ENCODE measurements around the gene RPS6KA2.
"Not testable (repeated sequence)": the region's sequence is repeated elsewhere in the genome, so short reads cannot be mapped to it uniquely, and the experiment has no call there.

RPS6KA2 gene

DNA sequence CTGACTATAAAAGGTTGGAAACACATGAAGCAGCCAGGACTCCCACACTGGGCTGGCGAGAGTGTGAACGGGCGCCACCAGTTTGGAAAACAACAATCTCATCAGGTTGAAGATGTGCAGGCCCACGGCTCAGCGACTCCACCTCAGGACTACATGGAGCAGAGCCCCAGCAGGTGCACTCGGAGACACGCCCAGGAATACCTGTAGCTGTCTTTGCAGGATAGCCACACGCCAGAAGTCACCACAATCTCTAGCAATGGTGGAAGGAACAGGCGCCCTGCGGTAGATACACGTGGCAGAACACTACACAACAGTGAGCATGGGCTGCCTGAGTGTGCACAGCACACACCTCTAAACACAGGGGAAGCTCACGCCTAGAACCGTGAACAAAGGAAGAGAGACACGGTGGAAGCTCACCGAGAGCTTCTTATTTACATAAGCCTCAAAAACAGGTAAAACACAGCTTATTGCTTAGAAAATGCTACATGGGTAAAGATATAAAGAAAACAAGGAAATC, 28.7 kb upstream of the RPS6KA2 start:
- DNase-seq, result no peak

DNA sequence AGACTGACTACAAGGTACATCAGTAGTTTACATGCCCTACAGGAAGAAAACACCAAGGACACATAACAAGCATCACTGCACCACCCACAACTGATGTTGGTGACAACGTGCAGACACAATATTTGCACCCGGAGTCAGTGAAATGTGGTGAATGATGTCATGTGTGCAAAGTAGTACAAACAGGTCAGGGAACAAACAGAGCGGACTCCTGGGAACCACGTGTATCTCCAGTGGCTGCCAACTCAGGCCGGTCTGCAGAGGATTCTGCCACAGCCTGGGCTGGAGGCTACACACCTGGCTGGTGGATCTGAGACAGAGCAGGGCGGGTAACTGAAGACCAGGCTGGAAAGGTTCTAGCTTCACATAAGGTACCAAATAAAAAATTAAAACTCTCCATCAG, 28.2 kb upstream of the RPS6KA2 start:
- no peak for DNase-seq

- DNase-seq, result no peak
Measured at GRCh38 chr6:166654573-166654972, 27.5 kb upstream of the RPS6KA2 start.

DNA sequence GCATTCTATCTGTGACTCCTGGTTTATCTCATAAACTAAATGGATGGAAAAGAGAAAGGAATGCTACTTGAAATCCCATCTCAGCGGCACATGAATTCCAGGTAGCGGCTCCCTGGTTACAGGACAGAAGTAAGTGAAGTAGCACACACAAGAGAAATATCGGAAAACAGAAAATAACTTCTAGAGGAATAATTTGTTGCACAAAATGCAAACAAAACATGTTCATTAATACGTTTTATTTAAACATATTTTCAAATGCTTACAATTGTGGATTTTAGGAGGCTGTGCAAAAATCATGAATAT, 26.5 kb upstream of the RPS6KA2 start:
- DNase-seq, result no peak

- DNase-seq, result no peak
Measured at GRCh38 chr6:166650824-166651807, 24.1 kb upstream of the RPS6KA2 start.

- DNase-seq, result no peak
Measured at GRCh38 chr6:166650047-166650446, 23.0 kb upstream of the RPS6KA2 start.

DNA sequence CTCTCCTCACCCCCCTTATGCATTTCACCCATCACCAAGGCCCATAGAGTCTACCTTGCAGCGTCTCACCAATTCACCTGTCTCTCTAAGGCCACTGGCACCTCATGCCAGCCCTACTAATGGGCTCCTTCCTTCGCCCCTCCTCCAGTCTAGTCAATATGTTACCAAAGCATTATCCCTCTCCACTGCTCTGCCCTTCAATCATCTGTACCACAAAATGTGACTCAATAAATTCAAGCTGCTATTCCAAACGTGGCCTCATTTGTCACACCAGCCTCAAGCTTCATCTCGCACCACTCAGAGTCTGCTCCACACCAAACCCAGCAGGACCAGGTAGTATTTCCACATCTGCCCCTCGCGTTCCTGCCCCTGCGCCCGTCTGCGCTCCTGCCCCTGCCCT, 21.8 kb upstream of the RPS6KA2 start:
- DNase-seq, result no peak

GRCh38 chr6:166647896-166648295, 20.8 kb upstream of the RPS6KA2 start:
- DNase-seq, result no peak

DNA sequence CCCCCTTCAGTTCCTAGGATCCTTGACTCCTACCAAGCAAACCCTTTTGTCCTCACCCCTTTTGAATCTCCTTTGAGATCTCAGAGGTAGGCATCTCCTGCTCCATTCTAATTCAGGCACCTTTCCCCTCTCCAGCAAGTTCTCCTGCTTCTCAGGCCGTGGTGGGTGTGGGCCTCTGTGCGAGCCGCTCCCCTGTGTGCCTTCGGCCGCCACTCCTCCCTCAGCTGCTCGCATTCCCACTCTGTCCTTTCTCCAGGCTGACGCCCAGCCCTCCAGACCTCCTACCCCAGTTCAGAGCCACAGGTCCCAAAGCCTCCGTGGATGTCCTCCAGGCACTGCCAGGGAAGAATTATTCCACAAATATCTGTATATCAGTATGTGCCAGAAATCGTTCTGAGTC, 19.7 kb upstream of the RPS6KA2 start:
- DNase-seq, result no peak

GRCh38 chr6:166645896-166646295, 18.8 kb upstream of the RPS6KA2 start:
- no peak for DNase-seq

DNA sequence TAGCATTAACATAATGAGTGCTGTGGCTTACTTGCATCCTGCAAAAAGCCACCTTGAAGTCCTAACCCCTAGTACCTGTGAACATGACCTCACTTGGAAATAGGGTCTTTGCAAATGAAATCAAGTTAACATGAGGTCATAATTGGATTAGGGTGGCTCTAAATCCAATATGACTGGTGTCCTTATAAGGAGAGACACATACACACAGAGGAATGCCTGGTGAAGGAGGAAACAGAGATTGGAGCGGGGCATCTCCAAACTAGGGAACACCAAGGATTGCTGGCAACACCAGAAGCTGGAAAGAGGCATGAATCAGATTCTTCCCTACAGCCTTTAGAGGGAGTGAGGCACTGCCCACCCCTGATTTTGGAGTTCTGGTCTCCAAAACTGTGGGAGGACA, 17.6 kb upstream of the RPS6KA2 start:
- DNase-seq, result no peak

DNA sequence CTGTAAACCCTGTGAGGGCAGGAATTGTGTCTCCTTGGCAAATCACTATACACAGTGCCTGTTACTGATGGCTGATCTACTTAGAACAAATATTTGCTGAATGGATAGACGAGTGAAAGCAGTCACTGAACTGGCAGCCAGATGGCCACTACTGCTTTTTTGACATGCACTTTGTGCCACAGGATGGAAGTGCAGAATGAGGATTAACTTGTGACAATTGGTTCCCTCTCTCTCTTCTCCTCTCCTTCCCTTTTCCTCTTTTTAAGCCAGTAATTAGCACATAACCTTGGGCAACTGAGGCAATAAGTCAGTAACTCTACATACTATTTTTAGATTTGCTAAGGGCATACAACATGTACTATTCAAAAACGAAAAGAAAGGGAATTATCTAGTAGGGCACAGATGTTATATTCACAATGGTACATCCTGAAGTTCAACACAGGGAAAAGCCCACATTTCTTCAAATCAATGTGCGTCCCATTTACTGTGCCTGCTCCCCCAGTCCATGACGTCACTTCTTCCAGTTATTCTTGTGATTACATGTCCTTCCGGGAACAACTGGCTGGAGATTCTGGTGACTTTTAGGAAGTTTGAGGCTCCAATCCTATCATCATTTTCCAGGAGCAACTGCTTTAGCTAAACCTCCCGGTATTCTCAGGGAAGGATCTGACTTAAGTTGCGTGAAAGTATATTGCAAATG, 17.0 kb upstream of the RPS6KA2 start:
- no peak for DNase-seq

DNA sequence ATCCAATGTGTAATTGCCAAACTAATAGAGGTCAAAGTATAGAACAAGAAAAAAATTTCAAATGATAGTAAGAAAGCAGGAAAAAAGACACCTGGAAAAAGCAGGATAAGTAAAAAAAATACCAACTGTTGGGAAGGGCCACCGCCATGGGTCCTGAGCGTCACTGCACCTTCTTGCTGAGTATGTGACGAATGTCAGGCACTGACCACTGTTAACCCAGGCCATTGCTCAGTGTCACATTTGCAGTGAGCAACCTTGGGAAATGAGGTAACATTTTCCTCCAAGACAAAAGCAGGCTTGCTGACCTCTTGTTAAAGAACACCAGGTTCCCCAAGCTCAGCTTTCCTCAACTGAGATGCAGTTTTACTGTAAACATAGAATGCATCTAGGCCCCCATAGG, 15.6 kb upstream of the RPS6KA2 start:
- no peak for DNase-seq

GRCh38 chr6:166640342-166641043, 13.4 kb upstream of the RPS6KA2 start:
- DNase-seq, result no peak

DNA sequence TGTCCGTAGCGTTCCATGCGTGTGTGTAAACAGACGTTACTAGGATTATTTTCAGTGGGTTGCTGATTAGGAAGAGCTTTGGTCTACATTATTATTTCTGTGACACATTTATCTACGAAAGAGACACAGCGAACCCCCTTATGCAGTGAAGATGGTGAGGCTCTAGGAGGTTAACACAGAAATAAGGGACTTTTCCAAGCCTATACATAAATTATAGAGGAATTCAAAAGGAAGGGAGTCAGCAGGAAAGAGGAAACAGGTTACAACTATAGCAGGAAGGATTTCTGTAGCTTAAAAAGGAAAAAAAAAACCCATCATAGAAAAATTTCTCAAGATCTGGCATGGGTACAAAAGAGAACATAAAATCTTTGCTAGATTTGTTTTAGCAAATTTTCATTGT, 12.9 kb upstream of the RPS6KA2 start:
- no peak for DNase-seq

- DNase-seq, result no peak
Measured at GRCh38 chr6:166638573-166638964, 11.5 kb upstream of the RPS6KA2 start.

GRCh38 chr6:166637812-166638572, 10.9 kb upstream of the RPS6KA2 start:
- DNase-seq, result no peak

- DNase-seq, result no peak
Measured at GRCh38 chr6:166636934-166637333, 9.9 kb upstream of the RPS6KA2 start.

DNA sequence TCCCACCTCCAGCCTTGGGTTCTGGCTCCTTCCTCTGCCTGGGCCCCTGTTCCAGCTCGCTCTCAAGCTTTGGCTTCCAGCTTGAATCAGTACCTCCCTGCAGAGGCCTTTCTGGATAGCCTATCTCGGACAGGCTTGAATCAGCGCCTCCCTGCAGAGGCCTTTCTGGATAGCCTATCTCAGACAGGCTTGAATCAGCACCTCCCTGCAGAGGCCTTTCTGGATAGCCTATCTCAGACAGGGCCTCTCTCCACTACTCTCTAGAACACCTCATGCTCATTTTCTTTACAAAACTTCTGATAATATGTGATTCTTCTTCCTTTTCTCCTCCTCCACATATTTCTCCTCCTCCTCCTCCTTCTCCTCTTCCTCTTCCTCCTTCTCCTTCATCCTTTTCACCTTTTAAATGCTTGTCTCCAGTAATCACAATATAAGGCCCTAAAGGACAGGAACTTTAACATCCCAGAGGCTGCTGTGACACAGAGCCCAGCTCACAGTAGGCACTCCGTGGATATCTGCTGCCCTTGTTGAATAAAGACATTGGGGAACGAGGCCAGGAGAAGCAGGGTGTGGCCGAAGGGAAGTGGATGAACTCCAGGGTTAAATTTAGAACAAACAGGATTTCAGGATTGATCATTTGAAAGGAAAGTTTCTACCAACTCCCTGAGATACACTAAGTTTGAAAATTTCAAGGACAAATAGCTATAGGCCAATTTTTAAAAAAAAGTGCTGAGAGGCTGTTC, 9.3 kb upstream of the RPS6KA2 start:
- DNase-seq, result no peak

DNA sequence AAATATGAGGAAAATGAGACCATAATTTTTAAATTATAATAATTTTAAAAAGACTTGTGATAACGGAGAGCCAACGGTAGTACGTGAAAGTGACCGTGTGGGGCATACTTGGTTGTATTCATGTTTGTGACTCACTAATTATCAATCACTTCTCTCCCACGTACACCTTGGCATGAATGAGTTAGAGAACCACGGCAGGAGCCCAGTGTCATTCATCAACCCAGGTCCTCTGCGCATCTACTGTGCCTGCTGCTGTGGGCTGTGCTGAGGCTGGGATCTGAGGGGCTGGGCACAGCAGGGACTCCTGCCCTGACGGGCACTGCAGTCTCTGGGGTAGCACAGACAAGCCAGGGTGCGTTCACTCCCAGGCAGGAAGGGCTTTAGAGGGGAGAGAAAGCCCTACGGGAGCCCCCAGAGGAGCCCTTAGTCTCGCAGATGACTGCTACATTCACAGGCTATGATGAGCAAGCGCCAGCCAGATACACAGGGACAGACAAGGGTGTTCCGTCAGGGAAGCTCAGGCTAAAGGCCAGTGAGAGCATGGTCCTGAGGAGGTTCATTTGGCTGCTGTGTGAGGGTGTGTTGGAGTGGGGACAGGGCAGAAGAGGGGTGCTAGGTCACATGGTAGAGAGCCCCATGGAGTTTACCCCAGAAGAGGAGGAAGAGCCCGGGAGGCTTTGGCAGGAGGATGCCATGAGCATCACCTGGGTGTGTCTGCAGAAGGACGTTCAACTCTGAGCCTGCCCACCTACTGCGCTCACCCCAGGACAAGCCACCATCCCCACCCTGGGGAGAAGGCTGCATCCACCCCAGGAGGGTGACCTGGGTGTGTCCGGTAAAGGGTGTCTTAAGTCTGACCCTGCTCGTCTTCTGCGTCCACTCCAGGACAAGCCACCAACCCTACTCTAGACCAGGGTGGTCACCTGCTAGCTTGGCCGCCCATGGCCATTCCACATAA, 8.2 kb upstream of the RPS6KA2 start:
- no peak for DNase-seq

DNA sequence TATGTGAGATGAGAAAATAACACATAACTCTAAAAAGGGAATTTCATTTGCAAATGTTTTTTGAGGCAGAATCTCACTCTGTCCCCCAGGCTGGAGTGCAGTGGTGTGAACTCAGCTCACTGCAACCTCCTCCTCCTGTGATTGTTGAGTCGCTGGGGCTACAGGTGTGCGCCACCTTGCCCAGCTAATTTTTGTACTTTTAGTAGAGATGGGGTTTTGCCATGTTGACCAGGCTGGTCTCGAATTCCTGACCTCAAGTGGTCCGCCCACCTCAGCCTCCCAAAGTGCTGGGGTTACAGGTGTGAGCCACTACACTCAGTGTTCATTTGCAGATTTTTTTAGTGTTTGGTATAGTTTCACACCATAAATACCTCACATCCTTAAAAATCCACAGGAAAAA, 7.5 kb upstream of the RPS6KA2 start:
- DNase-seq, result not testable (repeated sequence)
